Liver (tissue), 9 donors: ENCODE data around the gene SYNJ2. TPM values are rescaled to one million over a fixed set of nuclear protein-coding genes. Genes with fewer than 3 reads are reported as not detected.

Experiments used
- DNase-seq: peaks from one replicate; pipeline ENCODE4 v3.0.0-alpha.2; 2017; ENCODE audit warnings: low spot score
- H3K27ac ChIP-seq, 2 donors: one replicate each; pipeline ENCODE4 v1.7.0; 2013; ENCODE audit warnings: inconsistent platforms in 2 of 2, low read length in 2 of 2, control low read depth in 1 of 2, low read depth in 1 of 2, mild to moderate bottlenecking in 1 of 2
- H3K27me3 ChIP-seq, 4 donors: one replicate each; pipeline versions ENCODE4 v1.6.1 to v1.7.0; 2013; ENCODE audit warnings: low read length in 3 of 4, inconsistent platforms in 1 of 4, mild to moderate bottlenecking in 1 of 4, moderate library complexity in 1 of 4; ENCODE audit not compliant: control insufficient read depth in 4 of 4, insufficient read depth in 4 of 4
- H3K36me3 ChIP-seq, 4 donors: one replicate each; pipeline versions ENCODE4 v1.6.1 to v1.7.0; 2013; ENCODE audit warnings: low read length in 3 of 4, mild to moderate bottlenecking in 3 of 4, low read depth in 1 of 4, moderate library complexity in 1 of 4; ENCODE audit not compliant: control insufficient read depth in 4 of 4, insufficient read depth in 3 of 4
- H3K4me1 ChIP-seq, 4 donors: one replicate each; pipeline versions ENCODE4 v1.6.1 to v1.7.0; 2013; ENCODE audit warnings: low read length in 3 of 4, mild to moderate bottlenecking in 3 of 4, moderate library complexity in 1 of 4; ENCODE audit not compliant: control insufficient read depth in 4 of 4, insufficient read depth in 4 of 4
- H3K4me3 ChIP-seq, 3 donors: one replicate each; pipeline versions ENCODE4 v1.6.1 to v1.7.0; 2013; ENCODE audit warnings: low read length in 3 of 3, control low read depth in 1 of 3, low read depth in 1 of 3, mild to moderate bottlenecking in 1 of 3
- H3K9ac ChIP-seq, 2 donors: one replicate each; pipeline ENCODE4 v1.7.0; 2013; ENCODE audit warnings: low read length in 2 of 2, mild to moderate bottlenecking in 2 of 2, moderate library complexity in 2 of 2, control low read depth in 1 of 2, low read depth in 1 of 2
- H3K9me3 ChIP-seq, 4 donors: one replicate each; pipeline versions ENCODE4 v1.6.1 to v1.7.0; 2013; ENCODE audit warnings: low read length in 3 of 4; ENCODE audit not compliant: control insufficient read depth in 4 of 4
- EGR1 ChIP-seq, 2 donors: IDR thresholded peaks; 2 replicates each; pipeline ENCODE4 v1.6.1; 2016 to 2018; ENCODE audit warnings: antibody characterized with exemption in 2 of 2, low read depth in 2 of 2
- FOXA2 ChIP-seq: IDR thresholded peaks from 2 replicates; pipeline ENCODE4 v1.6.1; 2016; ENCODE audit warnings: antibody characterized with exemption
- GABPA ChIP-seq, 2 donors: IDR thresholded peaks in 1 of 2; conservative IDR thresholded peaks in 1 of 2; 2 replicates each; pipeline ENCODE4 v1.6.1; 2016; ENCODE audit warnings: antibody characterized with exemption in 2 of 2, mild to moderate bottlenecking in 1 of 2, moderate library complexity in 1 of 2
- HNF4A ChIP-seq, 2 donors: conservative IDR thresholded peaks; 2 replicates each; pipeline ENCODE4 v1.6.1; 2016; ENCODE audit warnings: antibody characterized with exemption in 2 of 2, mild to moderate bottlenecking in 2 of 2
- HNF4G ChIP-seq: IDR thresholded peaks from 2 replicates; pipeline ENCODE4 v1.6.1; 2016; ENCODE audit warnings: antibody characterized with exemption
- JUND ChIP-seq, 2 donors: IDR thresholded peaks; 2 replicates each; pipeline ENCODE4 v1.6.1; 2016; ENCODE audit warnings: antibody characterized with exemption in 2 of 2
- NR2F2 ChIP-seq: IDR thresholded peaks from 2 replicates; pipeline ENCODE4 v1.6.1; 2016; ENCODE audit warnings: antibody characterized with exemption
- RXRA ChIP-seq, 2 donors: IDR thresholded peaks; 2 replicates each; pipeline ENCODE4 v1.6.1; 2017 to 2018; ENCODE audit warnings: antibody characterized with exemption in 2 of 2, mild to moderate bottlenecking in 1 of 2
- SP1 ChIP-seq: IDR thresholded peaks from 2 replicates; pipeline ENCODE4 v1.6.1; 2018; ENCODE audit warnings: antibody characterized with exemption, mild to moderate bottlenecking
- TAF1 ChIP-seq: conservative IDR thresholded peaks from 2 replicates; pipeline ENCODE4 v1.6.1; 2016; ENCODE audit warnings: antibody characterized with exemption, mild to moderate bottlenecking
- YY1 ChIP-seq: IDR thresholded peaks from 2 replicates; pipeline ENCODE4 v1.6.1; 2016; ENCODE audit warnings: antibody characterized with exemption, mild to moderate bottlenecking
- WGBS: extraction: QIAGEN DNeasy Blood & Tissue Kit; methylation state at CpG from one replicate; pipeline ENCODE4 v1.1.7; 2013; 5-methylcytosine and 5-hydroxymethylcytosine counted together
- polyA plus RNA-seq, 2 donors: library from polyadenylated mRNA; stranded (reverse) in 1 of 2; unstranded in 1 of 2; fragments of 200-250 nt in 1 of 2; fragments of >200 nt in 1 of 2; fragmentation: Nextera tagmentation in 1 of 2; extraction: Ambion mirVana in 1 of 2; gene quantifications; one replicate each; pipeline versions ENCODE4 v1.2.1 to v1.2.3, GENCODE V29; 2013 to 2015
- total RNA-seq, 2 donors: library from RNA; depleted of rRNA; stranded (reverse); fragments of >200 nt; gene quantifications; one replicate each; pipeline ENCODE4 v1.2.3, GENCODE V29; 2014
- TF ChIP-seq, protein P1 (sequence below): fragments of 150-350 bp; IDR thresholded peaks from 2 replicates; pipeline ENCODE4 v1.5.1; 2017; ENCODE audit warnings: improper control_type of control experiment, low read depth, low read length; ENCODE audit not compliant: missing input control
- TF ChIP-seq, protein P2 (sequence below): IDR thresholded peaks from 2 replicates; pipeline ENCODE4 v1.6.1; 2016; ENCODE audit warnings: antibody characterized with exemption
- TF ChIP-seq, protein P3 (sequence below): IDR thresholded peaks from 2 replicates; pipeline ENCODE4 v1.6.1; 2016; ENCODE audit warnings: antibody characterized with exemption
- TF ChIP-seq, protein P4 (sequence below): IDR thresholded peaks from 2 replicates; pipeline ENCODE4 v1.6.1; 2016; ENCODE audit warnings: antibody characterized with exemption, mild to moderate bottlenecking
- TF ChIP-seq, protein P5 (sequence below): IDR thresholded peaks from 2 replicates; pipeline ENCODE4 v1.6.1; 2016; ENCODE audit warnings: antibody characterized with exemption
- donor health status: healthy.
- donor health status: healthy.
- donor health status: healthy.
- donor health status: healthy.
- donor health status: healthy.

Gene SYNJ2
- total and polyA plus RNA-seq, 4 donors, result 2.4 to 8.9 (median 3.2) TPM

DNA sequence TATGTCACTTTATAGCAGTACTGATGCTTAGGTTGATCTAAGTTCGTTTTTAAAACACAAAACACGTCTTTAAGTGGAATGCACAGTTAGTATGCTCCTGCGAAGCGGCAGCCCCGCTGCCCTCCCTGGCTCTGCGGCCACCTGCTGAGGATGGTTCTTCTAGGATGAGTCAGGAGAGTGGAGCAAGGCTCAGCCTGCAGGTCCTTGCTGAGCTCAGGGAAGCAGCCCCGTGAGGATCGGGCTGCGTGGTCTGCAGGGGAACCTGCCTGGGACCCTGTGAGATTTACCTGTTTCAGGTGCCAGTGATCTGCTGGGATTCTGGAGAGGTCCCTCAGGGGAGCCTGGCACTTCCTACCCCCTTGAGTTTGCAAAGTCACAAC lies 57.5 kb downstream of the SYNJ2 start:
- TF ChIP-seq JUND (IDR thresholded peaks at IDR 0.05), result no peak
- TF ChIP-seq NR2F2, result no peak
- no peak for TF ChIP-seq HNF4A (conservative IDR thresholded peaks at IDR 0.05)
- TF ChIP-seq, protein P1, sequence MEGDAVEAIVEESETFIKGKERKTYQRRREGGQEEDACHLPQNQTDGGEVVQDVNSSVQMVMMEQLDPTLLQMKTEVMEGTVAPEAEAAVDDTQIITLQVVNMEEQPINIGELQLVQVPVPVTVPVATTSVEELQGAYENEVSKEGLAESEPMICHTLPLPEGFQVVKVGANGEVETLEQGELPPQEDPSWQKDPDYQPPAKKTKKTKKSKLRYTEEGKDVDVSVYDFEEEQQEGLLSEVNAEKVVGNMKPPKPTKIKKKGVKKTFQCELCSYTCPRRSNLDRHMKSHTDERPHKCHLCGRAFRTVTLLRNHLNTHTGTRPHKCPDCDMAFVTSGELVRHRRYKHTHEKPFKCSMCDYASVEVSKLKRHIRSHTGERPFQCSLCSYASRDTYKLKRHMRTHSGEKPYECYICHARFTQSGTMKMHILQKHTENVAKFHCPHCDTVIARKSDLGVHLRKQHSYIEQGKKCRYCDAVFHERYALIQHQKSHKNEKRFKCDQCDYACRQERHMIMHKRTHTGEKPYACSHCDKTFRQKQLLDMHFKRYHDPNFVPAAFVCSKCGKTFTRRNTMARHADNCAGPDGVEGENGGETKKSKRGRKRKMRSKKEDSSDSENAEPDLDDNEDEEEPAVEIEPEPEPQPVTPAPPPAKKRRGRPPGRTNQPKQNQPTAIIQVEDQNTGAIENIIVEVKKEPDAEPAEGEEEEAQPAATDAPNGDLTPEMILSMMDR, result no peak
- DNase-seq, result no peak
- Histone ChIP-seq H3K27me3 (no peaks in the 10 kb centered on the region), H3K36me3 (peaks cover 0 to 3% (median 0%) of the 10 kb centered on the region in 4 donors), H3K4me1 (peaks cover 6 to 11% (median 7%) of the 10 kb centered on the region in 4 donors), H3K4me3 (no peak overlapping the region), H3K27ac (no peak overlapping the region), H3K9me3 (no peaks in the 10 kb centered on the region), H3K9ac (no peak overlapping the region)
- 96% methylated on average over 9 of the region's 9 CpGs for WGBS

DNA sequence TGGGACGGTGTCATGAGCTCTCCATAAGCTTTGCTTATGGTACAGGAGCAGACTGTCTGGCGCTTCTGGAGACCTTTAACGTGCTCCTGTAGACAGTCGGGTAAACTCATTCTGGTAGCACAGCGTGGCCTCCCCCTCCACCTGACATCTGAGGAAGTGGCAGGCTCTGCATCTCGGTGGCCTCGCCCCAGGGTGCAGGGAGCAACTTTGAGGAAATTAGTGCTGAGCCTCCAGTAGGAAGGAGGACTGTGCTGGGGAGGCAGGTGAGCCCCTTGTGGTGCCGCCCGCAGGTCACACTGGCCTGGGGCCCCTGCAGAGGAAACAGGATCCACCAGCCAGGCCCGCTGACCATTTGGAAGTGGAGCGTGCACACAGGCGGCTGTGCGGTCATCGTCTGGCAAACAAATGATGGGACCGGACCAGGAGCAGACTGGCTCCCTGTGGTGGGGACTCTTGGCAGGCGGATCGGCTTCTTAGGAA lies 57.9 kb downstream of the SYNJ2 start:
- Histone ChIP-seq H3K9me3 (no peaks in the 10 kb centered on the region), H3K27ac (no peak overlapping the region), H3K36me3 (peaks cover 0 to 3% (median 0%) of the 10 kb centered on the region in 4 donors), H3K9ac (no peak overlapping the region), H3K4me1 (peaks cover 2 to 6% (median 4%) of the 10 kb centered on the region in 4 donors), H3K27me3 (no peaks in the 10 kb centered on the region), H3K4me3 (no peak overlapping the region)
- 79% methylated on average over 17 of the region's 17 CpGs for WGBS
- DNase-seq, result no peak
- TF ChIP-seq GABPA (IDR thresholded peaks at IDR 0.05 in 1 of 2, conservative IDR thresholded peaks at IDR 0.05 in 1 of 2) (no peak), EGR1 (IDR thresholded peaks at IDR 0.05; ENCODE audit: low read depth in 2 of 2) (no peak), NR2F2 (no peak), YY1 (no peak), HNF4G (no peak)
- TF ChIP-seq, protein P1, result no peak
- TF ChIP-seq, protein P2, sequence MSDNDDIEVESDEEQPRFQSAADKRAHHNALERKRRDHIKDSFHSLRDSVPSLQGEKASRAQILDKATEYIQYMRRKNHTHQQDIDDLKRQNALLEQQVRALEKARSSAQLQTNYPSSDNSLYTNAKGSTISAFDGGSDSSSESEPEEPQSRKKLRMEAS, result no peak

DNA sequence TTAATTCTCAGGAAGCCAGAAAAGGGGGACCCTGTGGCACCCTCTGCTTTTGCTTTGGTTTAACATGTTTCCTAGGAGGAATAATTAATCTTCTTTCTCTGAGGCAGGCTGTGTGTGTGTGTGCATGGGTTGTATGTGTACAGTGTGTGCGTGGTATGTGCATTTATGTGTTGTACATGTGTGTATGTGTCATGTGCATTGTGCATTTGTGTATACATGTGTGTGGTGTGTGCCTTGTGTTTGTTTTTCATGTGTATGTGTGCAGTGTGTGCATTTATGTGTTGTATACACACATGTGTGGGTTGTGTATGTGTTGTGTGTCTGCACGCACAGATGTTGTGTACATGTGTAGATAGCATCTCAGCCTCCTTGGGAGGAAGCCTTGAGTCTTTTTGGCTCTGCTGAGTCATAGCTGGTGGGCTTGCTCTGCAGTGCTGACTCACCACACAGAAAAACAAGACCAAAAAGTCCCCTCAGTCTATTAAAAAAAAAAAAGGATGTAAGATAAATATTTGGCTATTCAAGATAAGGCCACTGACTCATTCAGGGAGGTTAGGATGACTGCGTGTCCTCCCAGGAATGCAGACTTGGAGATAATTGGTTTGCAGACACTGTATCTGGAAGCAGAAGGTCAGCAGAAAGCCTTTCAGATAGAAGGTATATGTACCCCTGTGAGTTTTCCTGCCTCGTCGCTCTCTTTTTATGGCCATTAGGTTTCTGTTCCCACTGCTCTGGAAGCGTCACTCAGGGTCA lies 58.6 kb downstream of the SYNJ2 start:
- WGBS, result 63% methylated on average over 6 of the region's 6 CpGs
- Histone ChIP-seq H3K4me3 (no peak overlapping the region), H3K9ac (no peak overlapping the region), H3K9me3 (no peaks in the 10 kb centered on the region), H3K4me1 (peaks cover 0 to 5% (median 4%) of the 10 kb centered on the region in 4 donors), H3K27me3 (no peaks in the 10 kb centered on the region), H3K27ac (peak overlapping the region; percentile 10 to 47), H3K36me3 (peaks cover 0 to 3% (median 0%) of the 10 kb centered on the region in 4 donors)
- DNase-seq, result no peak
- peak; percentile 20 for TF ChIP-seq SP1
- TF ChIP-seq, protein P3, sequence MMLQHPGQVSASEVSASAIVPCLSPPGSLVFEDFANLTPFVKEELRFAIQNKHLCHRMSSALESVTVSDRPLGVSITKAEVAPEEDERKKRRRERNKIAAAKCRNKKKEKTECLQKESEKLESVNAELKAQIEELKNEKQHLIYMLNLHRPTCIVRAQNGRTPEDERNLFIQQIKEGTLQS, result no peak
- TF ChIP-seq, protein P4, sequence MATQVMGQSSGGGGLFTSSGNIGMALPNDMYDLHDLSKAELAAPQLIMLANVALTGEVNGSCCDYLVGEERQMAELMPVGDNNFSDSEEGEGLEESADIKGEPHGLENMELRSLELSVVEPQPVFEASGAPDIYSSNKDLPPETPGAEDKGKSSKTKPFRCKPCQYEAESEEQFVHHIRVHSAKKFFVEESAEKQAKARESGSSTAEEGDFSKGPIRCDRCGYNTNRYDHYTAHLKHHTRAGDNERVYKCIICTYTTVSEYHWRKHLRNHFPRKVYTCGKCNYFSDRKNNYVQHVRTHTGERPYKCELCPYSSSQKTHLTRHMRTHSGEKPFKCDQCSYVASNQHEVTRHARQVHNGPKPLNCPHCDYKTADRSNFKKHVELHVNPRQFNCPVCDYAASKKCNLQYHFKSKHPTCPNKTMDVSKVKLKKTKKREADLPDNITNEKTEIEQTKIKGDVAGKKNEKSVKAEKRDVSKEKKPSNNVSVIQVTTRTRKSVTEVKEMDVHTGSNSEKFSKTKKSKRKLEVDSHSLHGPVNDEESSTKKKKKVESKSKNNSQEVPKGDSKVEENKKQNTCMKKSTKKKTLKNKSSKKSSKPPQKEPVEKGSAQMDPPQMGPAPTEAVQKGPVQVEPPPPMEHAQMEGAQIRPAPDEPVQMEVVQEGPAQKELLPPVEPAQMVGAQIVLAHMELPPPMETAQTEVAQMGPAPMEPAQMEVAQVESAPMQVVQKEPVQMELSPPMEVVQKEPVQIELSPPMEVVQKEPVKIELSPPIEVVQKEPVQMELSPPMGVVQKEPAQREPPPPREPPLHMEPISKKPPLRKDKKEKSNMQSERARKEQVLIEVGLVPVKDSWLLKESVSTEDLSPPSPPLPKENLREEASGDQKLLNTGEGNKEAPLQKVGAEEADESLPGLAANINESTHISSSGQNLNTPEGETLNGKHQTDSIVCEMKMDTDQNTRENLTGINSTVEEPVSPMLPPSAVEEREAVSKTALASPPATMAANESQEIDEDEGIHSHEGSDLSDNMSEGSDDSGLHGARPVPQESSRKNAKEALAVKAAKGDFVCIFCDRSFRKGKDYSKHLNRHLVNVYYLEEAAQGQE, result no peak
- TF ChIP-seq TAF1, result no peak
- TF ChIP-seq EGR1 (IDR thresholded peaks at IDR 0.05; ENCODE audit: low read depth in 2 of 2), result no peak
- TF ChIP-seq RXRA (IDR thresholded peaks at IDR 0.05), result peak; percentile 45 to 46
- peak; percentile 91 for TF ChIP-seq JUND (IDR thresholded peaks at IDR 0.05)
- TF ChIP-seq NR2F2, result peak; percentile 84
- TF ChIP-seq GABPA (IDR thresholded peaks at IDR 0.05 in 1 of 2, conservative IDR thresholded peaks at IDR 0.05 in 1 of 2), result no peak
- TF ChIP-seq, protein P5, sequence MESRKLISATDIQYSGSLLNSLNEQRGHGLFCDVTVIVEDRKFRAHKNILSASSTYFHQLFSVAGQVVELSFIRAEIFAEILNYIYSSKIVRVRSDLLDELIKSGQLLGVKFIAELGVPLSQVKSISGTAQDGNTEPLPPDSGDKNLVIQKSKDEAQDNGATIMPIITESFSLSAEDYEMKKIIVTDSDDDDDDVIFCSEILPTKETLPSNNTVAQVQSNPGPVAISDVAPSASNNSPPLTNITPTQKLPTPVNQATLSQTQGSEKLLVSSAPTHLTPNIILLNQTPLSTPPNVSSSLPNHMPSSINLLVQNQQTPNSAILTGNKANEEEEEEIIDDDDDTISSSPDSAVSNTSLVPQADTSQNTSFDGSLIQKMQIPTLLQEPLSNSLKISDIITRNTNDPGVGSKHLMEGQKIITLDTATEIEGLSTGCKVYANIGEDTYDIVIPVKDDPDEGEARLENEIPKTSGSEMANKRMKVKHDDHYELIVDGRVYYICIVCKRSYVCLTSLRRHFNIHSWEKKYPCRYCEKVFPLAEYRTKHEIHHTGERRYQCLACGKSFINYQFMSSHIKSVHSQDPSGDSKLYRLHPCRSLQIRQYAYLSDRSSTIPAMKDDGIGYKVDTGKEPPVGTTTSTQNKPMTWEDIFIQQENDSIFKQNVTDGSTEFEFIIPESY, result no peak
- no peak for TF ChIP-seq FOXA2
- TF ChIP-seq HNF4G, result no peak
